GM03348 (cell line): ENCODE data around the gene PCIF1.
"Not testable (repeated sequence)": the region's sequence is repeated elsewhere in the genome, so short reads cannot be mapped to it uniquely, and the experiment has no call there.

Experiments
- DNase-seq: peaks from one replicate; pipeline ENCODE4 v3.0.0; 2012; ENCODE audit warnings: low spot score

The PCIF1 gene

GRCh38 chr20:45967551-45968080, 33.1 kb downstream of the PCIF1 start:
- DNase-seq: no peak

GRCh38 chr20:45968081-45968671, 33.7 kb downstream of the PCIF1 start:
- DNase-seq: no peak

GRCh38 chr20:45968801-45969711, 34.6 kb downstream of the PCIF1 start:
- DNase-seq: no peak

- peak; percentile 74 for DNase-seq
Observed at GRCh38 chr20:45969712-45970634, 35.5 kb downstream of the PCIF1 start.

- peak; percentile 59 for DNase-seq
Observed at GRCh38 chr20:45970646-45971424, 36.4 kb downstream of the PCIF1 start.

- DNase-seq: no peak
Observed at GRCh38 chr20:45971425-45971674, 36.9 kb downstream of the PCIF1 start.

- DNase-seq: peak; percentile 99
Observed at GRCh38 chr20:45971675-45972499, 37.4 kb downstream of the PCIF1 start, which contains the start of gene ZNF335. TSS of gene ZNF335 (minus strand) at chr20:45972203. CDS start at chr20:45971410, 793 bp downstream.

GRCh38 chr20:45972500-45973183, 38.2 kb downstream of the PCIF1 start:
- no peak for DNase-seq

- DNase-seq: no peak
Observed at GRCh38 chr20:45974896-45975565, 40.5 kb downstream of the PCIF1 start.

GRCh38 chr20:45975686-45976085, 41.2 kb downstream of the PCIF1 start:
- no peak for DNase-seq

- no peak for DNase-seq
Observed at GRCh38 chr20:45976086-45976485, 41.6 kb downstream of the PCIF1 start.

- no peak for DNase-seq
Observed at GRCh38 chr20:45981261-45981660, 46.8 kb downstream of the PCIF1 start.

GRCh38 chr20:45983279-45983743, 48.8 kb downstream of the PCIF1 start:
- no peak for DNase-seq

GRCh38 chr20:45985573-45985972, 51.1 kb downstream of the PCIF1 start:
- DNase-seq: no peak

GRCh38 chr20:45987108-45987780, 52.8 kb downstream of the PCIF1 start:
- DNase-seq: peak; percentile 87

GRCh38 chr20:45988830-45989229, 54.3 kb downstream of the PCIF1 start:
- not testable (repeated sequence) for DNase-seq

- no peak for DNase-seq
Observed at GRCh38 chr20:45991616-45992015, 57.1 kb downstream of the PCIF1 start.

GRCh38 chr20:45993197-45993951, 58.9 kb downstream of the PCIF1 start:
- DNase-seq: no peak
